Endothelial cell of hepatic sinusoid (primary cell): ENCODE results near the gene DNAH6.
"Not testable (repeated sequence)": the region's sequence is repeated elsewhere in the genome, so short reads cannot be mapped to it uniquely, and the experiment has no call there.

Experiments used
- in situ Hi-C: cut with HindIII; loops from 2 replicates; pipeline ENCODE4 v1.10.0; 2017; ENCODE audit warnings: low sequenced_read_pairs

The DNAH6 gene

GRCh38 chr2:84858937-84859336, 342.6 kb downstream of the DNAH6 start:
- in situ Hi-C loops, result no loop called here

- in situ Hi-C loops, result loop anchor here (5.0 kb wide), 1 partner anchor 74 kb away; no protein-coding TSS in a partner anchor
Measured at GRCh38 chr2:84861539-84861938, 345.2 kb downstream of the DNAH6 start.

- in situ Hi-C loops, result loop anchor here (5.0 kb wide), 1 partner anchor 75 kb away; no protein-coding TSS in a partner anchor
Measured at GRCh38 chr2:84862006-84862405, 345.7 kb downstream of the DNAH6 start.

GRCh38 chr2:84865181-84865783, 349.0 kb downstream of the DNAH6 start:
- in situ Hi-C loops, result no loop called here

GRCh38 chr2:84866122-84866521, 349.8 kb downstream of the DNAH6 start:
- in situ Hi-C loops, result no loop called here

- in situ Hi-C loops, result not testable (repeated sequence)
Measured at GRCh38 chr2:84868327-84868726, 352.0 kb downstream of the DNAH6 start.
